Measurements from ENCODE around the gene RHOD. TPM values are rescaled to one million over a fixed set of nuclear protein-coding genes. Genes with fewer than 3 reads are reported as not detected.

Gene RHOD
- total and polyA plus RNA-seq, 10 of the 15 experiments (the other 5 are each of a cell fraction or from before 2014, with no cell fraction given) = 0.15 to 2.6 (median 1.9) TPM; not detected in 2

DNA sequence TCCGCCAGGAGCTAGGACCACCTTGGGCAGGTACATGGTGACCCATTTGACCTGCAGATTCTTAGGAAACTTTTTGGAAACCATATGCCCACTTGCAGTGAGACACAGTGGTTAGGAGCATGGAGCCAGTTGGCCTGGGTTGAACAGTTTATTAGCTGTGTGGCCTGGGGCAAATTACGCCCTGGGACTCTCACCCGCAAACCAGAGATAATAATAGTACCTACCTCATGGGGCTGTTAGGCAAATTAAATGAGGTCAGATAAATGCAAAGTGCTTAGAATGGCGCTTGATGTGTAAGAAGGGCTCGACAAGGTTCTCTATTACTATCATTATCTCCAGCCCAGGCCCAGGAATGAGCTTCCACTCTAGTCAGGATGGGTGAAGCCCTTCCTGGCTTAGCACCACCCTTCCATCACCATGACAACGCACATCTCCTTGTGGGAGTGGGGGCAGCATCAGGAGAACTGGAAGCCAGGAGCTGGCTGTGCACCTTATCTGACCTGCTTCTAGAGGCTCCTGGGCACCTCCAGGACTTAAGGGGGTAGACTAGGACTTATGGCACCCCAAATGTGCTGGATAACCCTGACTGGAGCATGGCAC lies 28.6 kb upstream of the RHOD start:
- RAD21 ChIA-PET (ENCODE audit: unreplicated experiment) = interaction anchor here (0.6 to 1.3 kb wide), 4 partner anchors 19 to 353 kb away, joined by 3 to 5 read pairs (median 4); no protein-coding TSS in a partner anchor
- POLR2A ChIA-PET = interaction anchor here (0.6 to 1.0 kb wide), 2 partner anchors 82 to 332 kb away, joined by 3 to 4 read pairs; no protein-coding TSS in a partner anchor
- ATAC-seq = peak; percentile 91
- Histone ChIP-seq H3K36me3 (ENCODE audit: control insufficient read depth in 2 of 2, insufficient read depth in 2 of 2, low read length in 1 of 2) (no peaks in the 10 kb centered on the region), H3K27me3 (replicated peaks in 1 of 2; ENCODE audit: control insufficient read depth in 2 of 2, insufficient read depth in 2 of 2, low read length in 1 of 2) (peaks cover 0 to 8% of the 10 kb centered on the region in 2 experiments; a peak in 3 of 4 replicates), H3K4me1 (ENCODE audit: control insufficient read depth, insufficient read depth, low read length) (peaks cover 63% of the 10 kb centered on the region), H3K27ac (ENCODE audit: control insufficient read depth, insufficient read depth) (peak overlapping the region; percentile 27), H4K20me1 (ENCODE audit: control insufficient read depth, insufficient read depth) (no peaks in the 10 kb centered on the region), H3K9ac (ENCODE audit: control insufficient read depth, insufficient read depth, low read length) (0 out of 2 replicates have a peak overlapping the region, but pooled peaks have one; percentile 3), H3K79me2 (ENCODE audit: control insufficient read depth, insufficient read depth, low read length) (no peaks in the 10 kb centered on the region), H3K4me3 (peak overlapping the region; percentile 20; the same call in 1 of the 2 replicates), H3K9me3 (replicated peaks; ENCODE audit: control insufficient read depth, insufficient read depth, low read length) (no peaks in the 10 kb centered on the region; the same call in 2 of the 3 replicates), H3K4me2 (ENCODE audit: control insufficient read depth, insufficient read depth) (peak overlapping the region; percentile 93), H2AFZ (ENCODE audit: control insufficient read depth, low read depth, low read length) (peak overlapping the region; percentile 6)
- intact Hi-C loops (cut with micrococcal nuclease; ENCODE audit: unreplicated experiment) = no loop called here
- 5% methylated on average over 6 of the region's 6 CpGs for WGBS (ENCODE audit: insufficient coverage, insufficient replicate concordance, low lambda C conversion rate, missing lambda C conversion rate)
- BruUV-seq (replicated peaks) = no TSS peak
- in situ Hi-C loops (cut with MboI) = no loop called here
- DNase-seq (ENCODE audit: low read depth, low spot score) = peak; percentile 53
- SMC1A ChIA-PET (ENCODE audit: uncharacterized antibody, unreplicated experiment) = interaction anchor here (1.5 to 1.7 kb wide), 2 partner anchors 15 to 18 kb away, joined by 3 to 7 read pairs; no protein-coding TSS in a partner anchor
- CTCF ChIA-PET = interaction anchor here (0.5 to 3.2 kb wide), 6 partner anchors 20 to 1147 kb away, joined by 3 to 10 read pairs (median 3); no protein-coding TSS in a partner anchor
- FAIRE-seq = peak; percentile 95
- TF ChIP-seq SUPT20H (IDR thresholded peaks at IDR 0.05; ENCODE audit: borderline replicate concordance, control insufficient read depth, low read depth, low read length) = no peak
- TF ChIP-seq EP300 (IDR thresholded peaks at IDR 0.05; ENCODE audit: borderline replicate concordance in 1 of 2, control insufficient read depth in 1 of 2, low read depth in 2 of 2, low read length in 2 of 2) = peak in 1 of 2 experiments; percentile 80; a peak in 2 of 4 replicates
- TF ChIP-seq ZSCAN29 (IDR thresholded peaks at IDR 0.05) = no peak
- no peak for TF ChIP-seq RBBP5 (conservative IDR thresholded peaks at IDR 0.05)
- TF ChIP-seq PML (IDR thresholded peaks at IDR 0.05; ENCODE audit: low read length) = no peak
- peak; percentile 94; the same call in 2 of the 3 replicates for TF ChIP-seq POU2F2 (IDR thresholded peaks at IDR 0.05; ENCODE audit: borderline replicate concordance, low read depth, low read length)
- TF ChIP-seq, protein P1, sequence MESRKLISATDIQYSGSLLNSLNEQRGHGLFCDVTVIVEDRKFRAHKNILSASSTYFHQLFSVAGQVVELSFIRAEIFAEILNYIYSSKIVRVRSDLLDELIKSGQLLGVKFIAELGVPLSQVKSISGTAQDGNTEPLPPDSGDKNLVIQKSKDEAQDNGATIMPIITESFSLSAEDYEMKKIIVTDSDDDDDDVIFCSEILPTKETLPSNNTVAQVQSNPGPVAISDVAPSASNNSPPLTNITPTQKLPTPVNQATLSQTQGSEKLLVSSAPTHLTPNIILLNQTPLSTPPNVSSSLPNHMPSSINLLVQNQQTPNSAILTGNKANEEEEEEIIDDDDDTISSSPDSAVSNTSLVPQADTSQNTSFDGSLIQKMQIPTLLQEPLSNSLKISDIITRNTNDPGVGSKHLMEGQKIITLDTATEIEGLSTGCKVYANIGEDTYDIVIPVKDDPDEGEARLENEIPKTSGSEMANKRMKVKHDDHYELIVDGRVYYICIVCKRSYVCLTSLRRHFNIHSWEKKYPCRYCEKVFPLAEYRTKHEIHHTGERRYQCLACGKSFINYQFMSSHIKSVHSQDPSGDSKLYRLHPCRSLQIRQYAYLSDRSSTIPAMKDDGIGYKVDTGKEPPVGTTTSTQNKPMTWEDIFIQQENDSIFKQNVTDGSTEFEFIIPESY (IDR thresholded peaks at IDR 0.05) = no peak
- TF ChIP-seq ZZZ3 (IDR thresholded peaks at IDR 0.05; ENCODE audit: control insufficient read depth, insufficient read length, low read depth) = no peak
- TF ChIP-seq CEBPB (IDR thresholded peaks at IDR 0.05; ENCODE audit: borderline replicate concordance in 1 of 2, low read depth in 2 of 2, low read length in 2 of 2) = no peak
- TF ChIP-seq NBN (IDR thresholded peaks at IDR 0.05) = no peak
- TF ChIP-seq, protein P2, sequence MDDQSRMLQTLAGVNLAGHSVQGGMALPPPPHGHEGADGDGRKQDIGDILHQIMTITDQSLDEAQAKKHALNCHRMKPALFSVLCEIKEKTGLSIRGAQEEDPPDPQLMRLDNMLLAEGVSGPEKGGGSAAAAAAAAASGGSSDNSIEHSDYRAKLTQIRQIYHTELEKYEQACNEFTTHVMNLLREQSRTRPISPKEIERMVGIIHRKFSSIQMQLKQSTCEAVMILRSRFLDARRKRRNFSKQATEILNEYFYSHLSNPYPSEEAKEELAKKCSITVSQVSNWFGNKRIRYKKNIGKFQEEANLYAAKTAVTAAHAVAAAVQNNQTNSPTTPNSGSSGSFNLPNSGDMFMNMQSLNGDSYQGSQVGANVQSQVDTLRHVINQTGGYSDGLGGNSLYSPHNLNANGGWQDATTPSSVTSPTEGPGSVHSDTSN (IDR thresholded peaks at IDR 0.05; ENCODE audit: insufficient replicate concordance, low read depth, low read length) = no peak
- TF ChIP-seq KLF5 (IDR thresholded peaks at IDR 0.05; ENCODE audit: partially characterized antibody) = no peak
- TF ChIP-seq, protein P3, sequence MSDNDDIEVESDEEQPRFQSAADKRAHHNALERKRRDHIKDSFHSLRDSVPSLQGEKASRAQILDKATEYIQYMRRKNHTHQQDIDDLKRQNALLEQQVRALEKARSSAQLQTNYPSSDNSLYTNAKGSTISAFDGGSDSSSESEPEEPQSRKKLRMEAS (IDR thresholded peaks at IDR 0.05; ENCODE audit: low read depth, low read length) = no peak
- peak; percentile 87 for TF ChIP-seq ATF7 (IDR thresholded peaks at IDR 0.05; ENCODE audit: low read depth)
- no peak for TF ChIP-seq NR2C1 (IDR thresholded peaks at IDR 0.05)
- TF ChIP-seq NRF1 (conservative IDR thresholded peaks at IDR 0.05; ENCODE audit: low read depth, low read length) = no peak
- TF ChIP-seq, protein P4, sequence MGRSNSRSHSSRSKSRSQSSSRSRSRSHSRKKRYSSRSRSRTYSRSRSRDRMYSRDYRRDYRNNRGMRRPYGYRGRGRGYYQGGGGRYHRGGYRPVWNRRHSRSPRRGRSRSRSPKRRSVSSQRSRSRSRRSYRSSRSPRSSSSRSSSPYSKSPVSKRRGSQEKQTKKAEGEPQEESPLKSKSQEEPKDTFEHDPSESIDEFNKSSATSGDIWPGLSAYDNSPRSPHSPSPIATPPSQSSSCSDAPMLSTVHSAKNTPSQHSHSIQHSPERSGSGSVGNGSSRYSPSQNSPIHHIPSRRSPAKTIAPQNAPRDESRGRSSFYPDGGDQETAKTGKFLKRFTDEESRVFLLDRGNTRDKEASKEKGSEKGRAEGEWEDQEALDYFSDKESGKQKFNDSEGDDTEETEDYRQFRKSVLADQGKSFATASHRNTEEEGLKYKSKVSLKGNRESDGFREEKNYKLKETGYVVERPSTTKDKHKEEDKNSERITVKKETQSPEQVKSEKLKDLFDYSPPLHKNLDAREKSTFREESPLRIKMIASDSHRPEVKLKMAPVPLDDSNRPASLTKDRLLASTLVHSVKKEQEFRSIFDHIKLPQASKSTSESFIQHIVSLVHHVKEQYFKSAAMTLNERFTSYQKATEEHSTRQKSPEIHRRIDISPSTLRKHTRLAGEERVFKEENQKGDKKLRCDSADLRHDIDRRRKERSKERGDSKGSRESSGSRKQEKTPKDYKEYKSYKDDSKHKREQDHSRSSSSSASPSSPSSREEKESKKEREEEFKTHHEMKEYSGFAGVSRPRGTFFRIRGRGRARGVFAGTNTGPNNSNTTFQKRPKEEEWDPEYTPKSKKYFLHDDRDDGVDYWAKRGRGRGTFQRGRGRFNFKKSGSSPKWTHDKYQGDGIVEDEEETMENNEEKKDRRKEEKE (IDR thresholded peaks at IDR 0.05) = no peak
- no peak for TF ChIP-seq STAT1 (conservative IDR thresholded peaks at IDR 0.05)
